Erythroblast (primary cell): ENCODE measurements around the gene TMBIM4.

Experiments used
- GATA1 ChIP-seq: IDR thresholded peaks from 2 replicates; pipeline ENCODE4 v1.6.1; 2011; ENCODE audit warnings: low read depth, mild to moderate bottlenecking, control low read depth, low read length, moderate library complexity
- POLR2A ChIP-seq: IDR thresholded peaks from 2 replicates; pipeline ENCODE4 v1.6.1; 2011; ENCODE audit warnings: mild to moderate bottlenecking, low read length

DNA sequence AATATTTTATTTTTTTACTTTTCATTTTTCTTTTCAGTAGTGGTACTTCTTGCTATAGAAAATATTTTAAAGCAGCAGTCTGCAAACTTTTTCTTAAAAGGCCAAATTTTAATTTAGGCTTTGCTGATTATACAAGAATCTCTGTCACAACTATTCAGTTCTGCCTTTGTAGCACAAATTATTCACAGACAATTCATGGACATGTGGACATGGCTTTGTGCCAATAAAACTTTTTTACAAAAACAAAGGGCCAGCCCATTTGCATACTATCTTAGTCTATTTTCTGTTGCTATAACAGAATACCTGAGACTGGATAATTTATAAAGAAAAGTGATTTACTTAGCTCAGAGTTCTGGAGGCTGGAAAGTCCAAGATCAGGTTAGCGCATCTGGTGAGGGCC, 56.3 kb downstream of the TMBIM4 start:
- no peak for TF ChIP-seq POLR2A
- TF ChIP-seq GATA1 = no peak
